Stomach smooth muscle (tissue), 2 donors: ENCODE data around the gene STAC2.

Experiments used
- H3K27ac ChIP-seq: one replicate; pipeline ENCODE4 v1.7.0; 2013; ENCODE audit warnings: mild to moderate bottlenecking, low read length, inconsistent platforms
- H3K27me3 ChIP-seq, 2 donors: one replicate each; pipeline ENCODE4 v1.7.0; 2013; ENCODE audit warnings: low read length in 2 of 2; ENCODE audit not compliant: insufficient read depth in 2 of 2, control insufficient read depth in 1 of 2
- H3K36me3 ChIP-seq, 2 donors: one replicate each; pipeline ENCODE4 v1.7.0; 2013; ENCODE audit warnings: low read length in 2 of 2; ENCODE audit not compliant: control insufficient read depth in 2 of 2, insufficient read depth in 2 of 2
- H3K4me1 ChIP-seq: one replicate; pipeline ENCODE4 v1.7.0; 2013; ENCODE audit warnings: low read length; ENCODE audit not compliant: control insufficient read depth, insufficient read depth
- H3K4me3 ChIP-seq, 2 donors: one replicate each; pipeline ENCODE4 v1.7.0; 2013; ENCODE audit warnings: low read length in 2 of 2
- H3K9ac ChIP-seq, 2 donors: one replicate each; pipeline ENCODE4 v1.7.0; 2013; ENCODE audit warnings: low read length in 2 of 2, mild to moderate bottlenecking in 1 of 2
- H3K9me3 ChIP-seq, 2 donors: one replicate each; pipeline ENCODE4 v1.7.0; 2013; ENCODE audit warnings: low read length in 2 of 2; ENCODE audit not compliant: control insufficient read depth in 2 of 2
- donor health status: healthy.
- donor health status: Pancreatic carcinoma.

Gene STAC2

GRCh38 chr17:39183720-39184119 lies 42.0 kb downstream of the STAC2 start:
- no peaks in the 10 kb centered on the region for H3K9me3 ChIP-seq
- H3K27me3 ChIP-seq: no peaks in the 10 kb centered on the region
- no peak overlapping the region for H3K9ac ChIP-seq
- no peak overlapping the region for H3K4me3 ChIP-seq
- H3K4me1 ChIP-seq: no peaks in the 10 kb centered on the region
- H3K27ac ChIP-seq: no peak overlapping the region
- H3K36me3 ChIP-seq: peaks cover 22 to 32% of the 10 kb centered on the region in 2 donors

DNA sequence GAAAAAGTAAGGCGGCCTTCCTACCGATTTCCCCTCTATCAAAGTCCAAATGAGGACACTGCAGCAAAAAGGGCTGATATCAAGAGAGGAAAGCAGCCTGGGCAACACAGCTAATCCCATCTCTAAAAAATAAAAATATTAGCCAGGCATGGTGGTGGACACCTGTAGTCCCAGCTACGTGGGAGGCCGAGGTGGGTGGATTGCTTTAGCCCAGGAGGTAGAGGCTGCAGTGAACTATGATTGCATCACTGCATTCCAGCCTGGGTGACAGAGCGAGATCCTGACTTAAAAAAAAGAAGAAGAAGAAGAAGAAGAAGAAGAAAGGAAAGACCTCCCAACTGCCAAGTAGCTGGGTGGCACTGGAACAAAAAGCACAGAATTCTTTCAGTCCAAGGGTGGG lies 42.7 kb downstream of the STAC2 start:
- peaks cover 22 to 32% of the 10 kb centered on the region in 2 donors for H3K36me3 ChIP-seq
- no peak overlapping the region for H3K27ac ChIP-seq
- no peak overlapping the region for H3K9ac ChIP-seq
- H3K4me3 ChIP-seq: no peak overlapping the region
- no peaks in the 10 kb centered on the region for H3K27me3 ChIP-seq
- no peaks in the 10 kb centered on the region for H3K4me1 ChIP-seq
- no peaks in the 10 kb centered on the region for H3K9me3 ChIP-seq

GRCh38 chr17:39181303-39181702 lies 44.4 kb downstream of the STAC2 start:
- Histone ChIP-seq H3K36me3 (peaks cover 10 to 31% of the 10 kb centered on the region in 2 donors), H3K9ac (no peak overlapping the region)

DNA sequence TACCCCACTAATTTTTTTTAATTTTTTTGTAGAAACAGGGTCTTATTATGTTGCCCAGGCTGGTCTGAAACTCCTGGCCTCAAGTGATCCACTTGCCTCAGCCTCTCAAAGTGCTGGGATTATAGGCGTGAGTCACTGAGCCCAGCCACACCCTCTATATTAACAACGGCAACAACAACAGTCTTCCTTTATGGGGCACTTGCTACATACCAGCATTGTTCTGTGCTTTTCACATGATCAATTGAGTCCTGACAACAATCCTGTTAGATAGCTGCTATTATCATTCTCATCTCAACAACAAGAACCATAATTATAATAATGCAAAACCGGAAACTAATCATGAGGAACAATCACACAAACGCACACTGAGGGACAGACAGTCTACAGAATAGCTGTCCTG lies 47.2 kb downstream of the STAC2 start:
- H3K9ac ChIP-seq: no peak overlapping the region
- no peak overlapping the region for H3K4me3 ChIP-seq
- peaks cover 0 to 19% of the 10 kb centered on the region in 2 donors for H3K36me3 ChIP-seq
- H3K9me3 ChIP-seq: no peaks in the 10 kb centered on the region
- H3K27ac ChIP-seq: no peak overlapping the region
- H3K27me3 ChIP-seq: no peaks in the 10 kb centered on the region
- H3K4me1 ChIP-seq: peaks cover 11% of the 10 kb centered on the region

More at GRCh38 chr17:39181303-39181702, 44.4 kb downstream of the STAC2 start:
- H3K4me1 ChIP-seq: no peaks in the 10 kb centered on the region
- no peak overlapping the region for H3K27ac ChIP-seq
- no peak overlapping the region for H3K4me3 ChIP-seq
- H3K27me3 ChIP-seq: no peaks in the 10 kb centered on the region
- H3K9me3 ChIP-seq: no peaks in the 10 kb centered on the region

GRCh38 chr17:39177256-39177655 lies 48.5 kb downstream of the STAC2 start:
- peaks cover 0 to 11% of the 10 kb centered on the region in 2 donors for H3K36me3 ChIP-seq
- H3K27ac ChIP-seq: no peak overlapping the region
- H3K27me3 ChIP-seq: no peaks in the 10 kb centered on the region

GRCh38 chr17:39175695-39176093 lies 50.1 kb downstream of the STAC2 start:
- no peak overlapping the region for H3K9ac ChIP-seq
- H3K4me3 ChIP-seq: no peak overlapping the region
- H3K4me1 ChIP-seq: peaks cover 11% of the 10 kb centered on the region
- H3K27ac ChIP-seq: no peak overlapping the region
- H3K27me3 ChIP-seq: peaks cover 0 to 5% of the 10 kb centered on the region in 2 donors
- no peaks in the 10 kb centered on the region for H3K9me3 ChIP-seq
- H3K36me3 ChIP-seq: peaks cover 0 to 8% of the 10 kb centered on the region in 2 donors

More at GRCh38 chr17:39177256-39177655, 48.5 kb downstream of the STAC2 start:
- no peaks in the 10 kb centered on the region for H3K9me3 ChIP-seq
- peaks cover 11% of the 10 kb centered on the region for H3K4me1 ChIP-seq
- H3K9ac ChIP-seq: no peak overlapping the region
- no peak overlapping the region for H3K4me3 ChIP-seq

- H3K36me3 ChIP-seq: peaks cover 0 to 8% of the 10 kb centered on the region in 2 donors
- peaks cover 11% of the 10 kb centered on the region for H3K4me1 ChIP-seq
- no peak overlapping the region for H3K9ac ChIP-seq
- H3K27me3 ChIP-seq: peaks cover 0 to 5% of the 10 kb centered on the region in 2 donors
- H3K9me3 ChIP-seq: no peaks in the 10 kb centered on the region
- H3K4me3 ChIP-seq: no peak overlapping the region
- H3K27ac ChIP-seq: no peak overlapping the region
Observed at GRCh38 chr17:39174920-39175694, 50.6 kb downstream of the STAC2 start.

DNA sequence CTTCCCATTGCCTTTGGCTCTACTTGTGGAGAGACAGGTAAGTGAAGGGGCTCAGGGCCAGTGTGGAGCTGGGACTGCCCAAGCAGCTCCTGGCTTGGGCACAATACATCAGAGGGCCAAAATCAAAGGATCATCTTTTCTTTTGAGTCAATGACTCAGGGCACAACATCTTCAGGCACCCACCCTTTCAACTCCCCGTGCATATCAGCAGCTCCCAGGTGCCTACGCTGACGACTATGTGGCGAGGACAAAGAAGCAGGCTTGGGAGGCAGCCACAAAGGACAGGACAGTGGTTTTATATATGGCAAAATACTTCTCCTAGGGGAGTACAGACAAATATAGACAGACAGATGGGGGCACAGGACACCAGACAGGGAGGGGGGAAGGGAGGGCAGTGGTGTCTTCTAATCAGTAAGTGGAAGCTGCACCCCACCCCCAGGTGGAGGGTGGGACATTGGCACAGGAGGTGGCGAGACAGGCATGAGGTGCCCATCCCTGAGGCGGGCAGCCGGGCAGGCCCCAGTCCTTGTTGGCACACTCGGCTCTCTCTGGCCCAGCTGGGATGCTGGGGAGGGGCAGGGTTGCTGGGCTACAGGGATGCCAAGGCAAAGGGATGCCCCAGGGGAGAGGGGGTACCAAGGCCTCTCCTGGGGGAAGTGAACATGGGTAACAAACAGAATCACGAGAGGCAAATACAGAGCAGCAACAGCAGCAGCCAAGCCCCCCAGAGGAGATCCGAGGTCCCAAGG lies 52.0 kb downstream of the STAC2 start:
- H3K9ac ChIP-seq: no peak overlapping the region
- H3K4me1 ChIP-seq: peaks cover 11% of the 10 kb centered on the region
- H3K27me3 ChIP-seq: peaks cover 0 to 5% of the 10 kb centered on the region in 2 donors
- peaks cover 0 to 8% of the 10 kb centered on the region in 2 donors for H3K36me3 ChIP-seq
- no peaks in the 10 kb centered on the region for H3K9me3 ChIP-seq
- H3K4me3 ChIP-seq: no peak overlapping the region
- no peak overlapping the region for H3K27ac ChIP-seq

GRCh38 chr17:39173080-39173479 lies 52.7 kb downstream of the STAC2 start:
- Histone ChIP-seq H3K36me3 (peaks cover 0 to 8% of the 10 kb centered on the region in 2 donors), H3K4me3 (no peak overlapping the region), H3K9ac (no peak overlapping the region), H3K9me3 (no peaks in the 10 kb centered on the region), H3K4me1 (peaks cover 11% of the 10 kb centered on the region), H3K27me3 (peaks cover 0 to 5% of the 10 kb centered on the region in 2 donors), H3K27ac (no peak overlapping the region)

DNA sequence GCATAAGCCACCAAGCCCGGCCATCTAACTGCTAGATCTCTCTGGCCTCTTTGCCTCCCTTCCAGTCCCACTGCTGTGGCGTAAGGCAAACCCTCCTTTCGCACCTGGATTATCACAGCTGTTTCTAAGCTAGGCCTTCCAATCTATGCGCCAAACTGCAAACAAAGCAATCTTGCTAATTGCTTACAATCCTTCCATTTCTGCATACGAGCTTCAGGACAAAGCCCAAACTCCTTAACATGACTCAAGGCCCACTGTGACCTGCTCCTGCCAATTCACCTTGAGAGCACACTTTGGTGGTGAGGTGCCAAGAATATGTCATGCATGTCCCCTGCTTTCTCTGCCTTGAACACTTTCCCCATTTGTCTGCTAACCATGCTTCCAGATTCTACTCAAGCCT lies 53.8 kb downstream of the STAC2 start:
- Histone ChIP-seq H3K4me3 (no peak overlapping the region), H3K36me3 (no peaks in the 10 kb centered on the region), H3K27me3 (peaks cover 0 to 5% of the 10 kb centered on the region in 2 donors), H3K9me3 (no peaks in the 10 kb centered on the region), H3K27ac (no peak overlapping the region), H3K9ac (no peak overlapping the region), H3K4me1 (peaks cover 11% of the 10 kb centered on the region)
